GM12878 (cell line): ENCODE results near the gene PELI1. TPM values are rescaled to one million over a fixed set of nuclear protein-coding genes. Genes with fewer than 3 reads are reported as not detected.
A peak's percentile ranks its signal among the peaks of the same experiment; 100 is the strongest.

Experiments
- ATAC-seq: fragments of 200-7000 bp; cut with Tn5 transposase; 3 replicates; pipeline ENCODE4 v1.9.1; 2020; ENCODE audit warnings: mild to moderate bottlenecking, moderate library complexity
- BruUV-seq: library from RNA; stranded (reverse); fragments of 400-500 nt; replicated peaks from 2 replicates; lab custom pipeline; 2021; lab: Mats Ljungman, UMichigan
- CTCF ChIA-PET: fragments of 300-600 bp; sonication (Branson Sonifier 250); formaldehyde crosslinking; extraction: SDS; loops from one replicate; lab custom pipeline; 2021; ENCODE audit warnings: inconsistent platforms; lab: Yijun Ruan, JAX
- POLR2A ChIA-PET: fragments of 350-600 bp; formaldehyde crosslinking; extraction: SDS; loops from one replicate; lab custom pipeline; 2021; ENCODE audit warnings: inconsistent platforms; lab: Charles Lee
- RAD21 ChIA-PET: fragments of 300-600 bp; sonication (Branson Sonifier 250); formaldehyde crosslinking; loops from one replicate; lab custom pipeline; 2023; ENCODE audit warnings: antibody characterized with exemption; ENCODE audit not compliant: unreplicated experiment; lab: Charles Lee
- SMC1A ChIA-PET: fragments of 300-600 bp; sonication (Branson Sonifier 250); formaldehyde crosslinking; loops from one replicate; lab custom pipeline; 2023; ENCODE audit not compliant: unreplicated experiment, uncharacterized antibody; lab: Charles Lee
- DNase-seq: peaks from one replicate; pipeline ENCODE4 v3.0.0-alpha.2; 2011; ENCODE audit warnings: low read depth, low spot score
- FAIRE-seq: peaks from 3 replicates; lab custom pipeline; 2011; peaks lifted over from hg19 to GRCh38; lab: Jason Lieb, UNC
- H2AFZ ChIP-seq: 2 replicates; pipeline ENCODE4 v1.6.0; 2011; ENCODE audit warnings: low read depth, low read length, control low read depth; ENCODE audit not compliant: control insufficient read depth
- H3K27ac ChIP-seq: 2 replicates; pipeline ENCODE4 v1.5.1; 2011; ENCODE audit warnings: control low read depth; ENCODE audit not compliant: control insufficient read depth, insufficient read depth
- H3K27me3 ChIP-seq, 2 experiments: replicated peaks in 1 of 2; 2 replicates each; pipeline versions ENCODE4 v1.6.0 to v1.6.1; 2011; ENCODE audit warnings: low read length in 1 of 2; ENCODE audit not compliant: control insufficient read depth in 2 of 2, insufficient read depth in 2 of 2
- H3K36me3 ChIP-seq, 2 experiments: 2 replicates each; pipeline ENCODE4 v1.5.1; 2011; ENCODE audit warnings: low read length in 1 of 2; ENCODE audit not compliant: control insufficient read depth in 2 of 2, insufficient read depth in 2 of 2
- H3K4me1 ChIP-seq: 2 replicates; pipeline ENCODE4 v1.6.1; 2011; ENCODE audit warnings: mild to moderate bottlenecking, low read length, moderate library complexity, mixed read lengths; ENCODE audit not compliant: control insufficient read depth, insufficient read depth
- H3K4me2 ChIP-seq: 2 replicates; pipeline ENCODE4 v1.6.0; 2011; ENCODE audit warnings: control low read depth; ENCODE audit not compliant: control insufficient read depth, insufficient read depth
- H3K4me3 ChIP-seq: fragments of 200-600 bp; sonication (generic); 2 replicates; pipeline ENCODE4 v1.5.1; 2016
- H3K79me2 ChIP-seq: 2 replicates; pipeline ENCODE4 v1.6.0; 2011; ENCODE audit warnings: low read length; ENCODE audit not compliant: control insufficient read depth, insufficient read depth
- H3K9ac ChIP-seq: 2 replicates; pipeline ENCODE4 v1.8.0; 2011; ENCODE audit warnings: low read length, control low read depth, mixed read lengths; ENCODE audit not compliant: control insufficient read depth, insufficient read depth
- H3K9me3 ChIP-seq: replicated peaks from 3 replicates; pipeline ENCODE4 v1.5.1; 2011; ENCODE audit warnings: mild to moderate bottlenecking, low read length; ENCODE audit not compliant: control insufficient read depth, insufficient read depth
- H4K20me1 ChIP-seq: 2 replicates; pipeline ENCODE4 v1.6.0; 2011; ENCODE audit not compliant: control insufficient read depth, insufficient read depth
- BACH1 ChIP-seq: fragments of 450-650 bp; IDR thresholded peaks from 2 replicates; pipeline ENCODE4 v1.6.1; 2017; ENCODE audit warnings: mild to moderate bottlenecking, borderline replicate concordance
- BHLHE40 ChIP-seq, 2 experiments: fragments of 450-650 bp in 1 of 2; IDR thresholded peaks; 2 replicates each; pipeline ENCODE4 v1.6.1; 2011 to 2017; ENCODE audit warnings: low read depth in 2 of 2, borderline replicate concordance in 1 of 2, improper control_type of control experiment in 1 of 2, low read length in 1 of 2, mild to moderate bottlenecking in 1 of 2
- CHD2 ChIP-seq: IDR thresholded peaks from 2 replicates; pipeline ENCODE4 v1.6.1; 2011; ENCODE audit warnings: low read depth, low read length, improper control_type of control experiment, borderline replicate concordance
- EP300 ChIP-seq, 2 experiments: fragments of 150-350 bp in 1 of 2; IDR thresholded peaks; 2 replicates each; pipeline ENCODE4 v1.6.1; 2011 to 2012; ENCODE audit warnings: low read depth in 2 of 2, low read length in 2 of 2, borderline replicate concordance in 1 of 2, improper control_type of control experiment in 1 of 2, inconsistent platforms in 1 of 2; ENCODE audit not compliant: control insufficient read depth in 1 of 2
- POLR2AphosphoS2 ChIP-seq: IDR thresholded peaks from 2 replicates; pipeline ENCODE4 v1.6.1; 2011; ENCODE audit warnings: low read depth, mild to moderate bottlenecking, low read length, improper control_type of control experiment, moderate library complexity
- TCF3 ChIP-seq: IDR thresholded peaks from 2 replicates; pipeline ENCODE4 v1.6.1; 2012; ENCODE audit warnings: low read depth, mild to moderate bottlenecking, low read length, borderline replicate concordance; ENCODE audit not compliant: insufficient read depth
- ZBED1 ChIP-seq: IDR thresholded peaks from 2 replicates; pipeline ENCODE4 v1.6.1; 2016; ENCODE audit warnings: borderline replicate concordance
- ZZZ3 ChIP-seq: IDR thresholded peaks from 2 replicates; pipeline ENCODE4 v1.6.1; 2011; ENCODE audit warnings: low read depth; ENCODE audit not compliant: control insufficient read depth, insufficient read length
- WGBS: methylation state at CpG from one replicate; pipeline ENCODE4 v1.1.6; 2016; ENCODE audit warnings: low lambda C conversion rate; ENCODE audit not compliant: insufficient replicate concordance, insufficient coverage; ENCODE audit errors: missing lambda C conversion rate; 5-methylcytosine and 5-hydroxymethylcytosine counted together
- in situ Hi-C: fragments of 300-500 bp; cut with MboI; formaldehyde crosslinking; loops from 9 replicates; pipeline ENCODE4 v1.14.3; 2018; ENCODE audit warnings: mixed read lengths
- intact Hi-C: fragments of 100-400 bp; cut with micrococcal nuclease; formaldehyde crosslinking; loops from one replicate; pipeline ENCODE4 v1.14.2; 2022; ENCODE audit not compliant: unreplicated experiment
- polyA plus RNA-seq, 11 experiments: library from polyadenylated mRNA; depleted of rRNA in 4 of 11; unstranded in 6 of 11; stranded (reverse) in 5 of 11; fragments of >200 nt; fragmentation: Nextera tagmentation in 4 of 11; fragmentation: Illumina TruSeq in 1 of 11; extraction: Ambion mirVana in 4 of 11; extraction: Trizol in 1 of 11; gene quantifications; 1 replicate in 1 of 11; 2 replicates in 10 of 11; pipeline versions ENCODE4 v1.2.1 to v1.2.3, GENCODE V29; 2011 to 2016; ENCODE audit warnings: inconsistent platforms in 2 of 11, missing spikeins in 2 of 11, low read depth in 1 of 11
- total RNA-seq, 4 experiments: library from RNA; depleted of rRNA in 3 of 4; stranded (reverse); fragments of >200 nt in 3 of 4; fragmentation: Illumina TruSeq in 1 of 4; extraction: Trizol in 1 of 4; gene quantifications; 2 replicates each; pipeline versions ENCODE4 v1.2.1 to v1.2.3, GENCODE V29; 2013 to 2021
- TF ChIP-seq, protein P1 (sequence below): IDR thresholded peaks from 2 replicates; pipeline ENCODE4 v1.6.1; 2011; ENCODE audit warnings: borderline replicate concordance, low read depth, mild to moderate bottlenecking, moderate library complexity, low read length; ENCODE audit not compliant: insufficient read depth, poor library complexity, severe bottlenecking
- TF ChIP-seq, protein P2 (sequence below): IDR thresholded peaks from 2 replicates; pipeline ENCODE4 v1.6.1; 2011; ENCODE audit warnings: low read depth, mild to moderate bottlenecking, low read length, moderate library complexity, borderline replicate concordance; ENCODE audit errors: extremely low read depth

Gene PELI1
- total and polyA plus RNA-seq, 10 of the 15 experiments (the other 5 are each of a cell fraction or from before 2014, with no cell fraction given), result 12.1 to 92.0 (median 39.8) TPM

DNA sequence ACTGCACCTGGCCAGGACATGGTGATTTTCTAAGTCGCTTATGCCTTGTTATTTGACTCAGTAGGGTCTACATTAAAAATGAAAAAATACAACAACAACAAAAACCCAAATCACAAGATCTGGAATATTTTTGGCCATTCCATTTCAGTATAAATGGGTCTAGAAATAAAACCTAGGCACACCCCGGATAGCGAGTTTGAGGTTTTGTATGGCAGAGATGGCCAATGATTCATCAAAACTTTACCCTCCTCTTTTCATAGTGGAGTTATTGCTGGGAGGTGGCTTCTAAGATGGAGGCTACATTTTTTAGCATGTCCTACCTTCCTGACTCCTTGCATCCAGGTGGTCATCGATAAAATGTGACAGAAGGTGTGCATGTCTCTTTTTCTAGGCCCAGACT lies 49.3 kb upstream of the PELI1 start (continued):
- TF ChIP-seq, protein P1, sequence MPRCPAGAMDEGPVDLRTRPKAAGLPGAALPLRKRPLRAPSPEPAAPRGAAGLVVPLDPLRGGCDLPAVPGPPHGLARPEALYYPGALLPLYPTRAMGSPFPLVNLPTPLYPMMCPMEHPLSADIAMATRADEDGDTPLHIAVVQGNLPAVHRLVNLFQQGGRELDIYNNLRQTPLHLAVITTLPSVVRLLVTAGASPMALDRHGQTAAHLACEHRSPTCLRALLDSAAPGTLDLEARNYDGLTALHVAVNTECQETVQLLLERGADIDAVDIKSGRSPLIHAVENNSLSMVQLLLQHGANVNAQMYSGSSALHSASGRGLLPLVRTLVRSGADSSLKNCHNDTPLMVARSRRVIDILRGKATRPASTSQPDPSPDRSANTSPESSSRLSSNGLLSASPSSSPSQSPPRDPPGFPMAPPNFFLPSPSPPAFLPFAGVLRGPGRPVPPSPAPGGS, result no peak
- no peak for TF ChIP-seq BHLHE40 (IDR thresholded peaks at IDR 0.05; ENCODE audit: borderline replicate concordance in 1 of 2, low read depth in 2 of 2, low read length in 1 of 2)

DNA sequence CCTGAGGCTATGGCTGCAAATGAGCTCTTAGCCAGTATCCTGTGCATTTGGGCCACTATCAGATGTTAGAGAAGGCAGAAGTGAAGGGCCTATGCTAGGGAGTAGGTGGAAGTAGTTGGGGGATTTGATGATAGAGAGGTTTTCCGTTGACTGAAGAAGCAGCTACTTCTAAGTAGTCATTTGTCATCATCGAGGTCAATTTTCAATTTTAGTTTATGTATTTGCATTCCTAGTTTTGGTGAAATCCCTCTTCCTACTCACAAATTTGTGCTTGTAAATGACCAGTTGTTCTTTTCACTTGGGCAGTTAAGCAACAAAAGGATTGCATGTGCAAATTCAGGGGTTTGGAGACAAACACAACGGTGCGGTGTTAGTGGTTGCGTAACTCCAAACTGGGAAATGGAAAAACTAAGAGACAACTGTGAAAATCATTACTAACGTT lies 48.5 kb upstream of the PELI1 start:
- 22% methylated on average over 6 of the region's 6 CpGs for WGBS
- RAD21 ChIA-PET, result interaction anchor here (0.6 to 1.5 kb wide), 10 partner anchors 10 to 143 kb away, joined by 3 to 8 read pairs (median 4); no protein-coding TSS in a partner anchor
- no TSS peak for BruUV-seq
- Histone ChIP-seq H3K4me3 (no peak overlapping the region), H3K27ac (no peak overlapping the region), H3K27me3 (no peaks in the 10 kb centered on the region), H3K4me1 (peaks cover 30% of the 10 kb centered on the region), H4K20me1 (no peaks in the 10 kb centered on the region), H3K9ac (no peak overlapping the region), H3K36me3 (no peaks in the 10 kb centered on the region), H3K79me2 (no peaks in the 10 kb centered on the region), H3K4me2 (peak overlapping the region; percentile 38; the same call in 1 of the 2 replicates), H2AFZ (peak overlapping the region; percentile 6), H3K9me3 (no peaks in the 10 kb centered on the region; the same call in 1 of the 3 replicates)
- POLR2A ChIA-PET, result interaction anchor here (0.9 to 1.3 kb wide), 3 partner anchors 11 to 22 kb away, joined by 3 to 11 read pairs (median 4); no protein-coding TSS in a partner anchor
- intact Hi-C loops, result no loop called here
- FAIRE-seq (peak; percentile 56), DNase-seq (no peak), ATAC-seq (peak; percentile 56)
- CTCF ChIA-PET, result interaction anchor here (0.9 to 1.3 kb wide), 3 partner anchors 22 to 136 kb away, joined by 3 to 4 read pairs (median 3); no protein-coding TSS in a partner anchor
- in situ Hi-C loops, result no loop called here
- no peak for TF ChIP-seq BACH1
- TF ChIP-seq, protein P2, sequence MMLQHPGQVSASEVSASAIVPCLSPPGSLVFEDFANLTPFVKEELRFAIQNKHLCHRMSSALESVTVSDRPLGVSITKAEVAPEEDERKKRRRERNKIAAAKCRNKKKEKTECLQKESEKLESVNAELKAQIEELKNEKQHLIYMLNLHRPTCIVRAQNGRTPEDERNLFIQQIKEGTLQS, result no peak
- no peak for TF ChIP-seq CHD2
- no peak for TF ChIP-seq EP300 (IDR thresholded peaks at IDR 0.05; ENCODE audit: borderline replicate concordance in 1 of 2, control insufficient read depth in 1 of 2, low read depth in 2 of 2, low read length in 2 of 2)
- TF ChIP-seq ZZZ3, result no peak
- no peak for TF ChIP-seq POLR2AphosphoS2
- TF ChIP-seq TCF3, result no peak
- TF ChIP-seq ZBED1, result no peak
- SMC1A ChIA-PET, result interaction anchor here (0.8 to 3.1 kb wide), 13 partner anchors 11 to 125 kb away, joined by 3 to 30 read pairs (median 5); no protein-coding TSS in a partner anchor
